ENCODE data around the gene RPL39. TPM values are rescaled to one million over a fixed set of nuclear protein-coding genes. Genes with fewer than 3 reads are reported as not detected.
A peak's percentile ranks its signal among the peaks of the same experiment; 100 is the strongest.
"Not testable (repeated sequence)": the region's sequence is repeated elsewhere in the genome, so short reads cannot be mapped to it uniquely, and the experiment has no call there.

RPL39 gene
- total RNA-seq = 1,000 to 10,000 TPM; 1,432 to 3,550 TPM

DNA sequence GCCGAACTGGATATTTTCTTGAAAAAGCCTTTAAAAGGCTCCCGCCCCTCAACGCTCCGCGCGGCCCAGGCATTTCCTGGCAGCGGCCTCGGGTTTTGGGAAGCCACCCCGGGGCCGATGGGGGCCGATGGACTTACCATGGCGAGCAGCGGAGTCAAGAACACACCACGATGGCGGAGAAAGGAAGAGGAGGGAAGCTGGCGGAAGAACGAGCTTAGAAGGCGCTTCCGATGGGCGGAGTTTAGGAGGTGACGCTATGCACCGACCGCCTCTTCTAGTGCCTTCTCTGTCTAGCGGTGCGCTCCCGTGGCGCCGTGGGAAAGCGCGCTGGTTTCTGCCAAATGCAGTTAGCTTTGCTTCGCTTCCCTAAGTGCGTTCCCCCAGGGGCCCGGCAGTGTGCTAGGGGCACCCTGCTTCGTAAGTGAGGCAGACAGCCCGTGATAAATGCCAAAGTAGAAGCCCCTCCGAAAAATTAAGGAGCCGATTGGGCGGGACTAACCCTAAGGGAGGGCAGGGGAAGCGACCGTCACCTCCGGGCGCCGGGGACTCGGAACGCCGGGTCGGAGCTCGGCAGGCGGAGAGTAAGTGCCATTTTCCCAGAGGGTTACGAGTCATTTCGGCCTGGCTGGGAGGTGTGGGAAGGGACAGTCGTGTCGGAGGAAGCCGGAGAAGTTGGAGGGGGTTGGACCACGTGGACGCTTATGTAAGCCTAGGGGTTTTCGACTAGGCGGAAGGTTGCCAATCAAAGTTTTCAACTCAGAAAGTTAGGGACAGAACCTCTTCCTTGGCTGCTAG, at the start of gene RPL39:
Gene RPL39 (minus strand): TSS at position 194 of the 795 bp plus-strand sequence. CDS start 54 bp downstream, at position 140.
- Histone ChIP-seq H3K4me1 (peaks cover 0 to 15% of the 10 kb centered on the region in 2 donors), H3K36me3 (peaks cover 21% of the 10 kb centered on the region), H3K27ac (peak within 1 kb of the TSS; percentile 93 to 95), H3K4me3 (peak within 1 kb of the TSS; percentile 60 to 67), H3K9me3 (no peaks in the 10 kb centered on the region), H3K27me3 (no peaks in the 10 kb centered on the region)
- DNase-seq (ENCODE audit: low spot score) = peak; percentile 77
- TF ChIP-seq, protein P1, sequence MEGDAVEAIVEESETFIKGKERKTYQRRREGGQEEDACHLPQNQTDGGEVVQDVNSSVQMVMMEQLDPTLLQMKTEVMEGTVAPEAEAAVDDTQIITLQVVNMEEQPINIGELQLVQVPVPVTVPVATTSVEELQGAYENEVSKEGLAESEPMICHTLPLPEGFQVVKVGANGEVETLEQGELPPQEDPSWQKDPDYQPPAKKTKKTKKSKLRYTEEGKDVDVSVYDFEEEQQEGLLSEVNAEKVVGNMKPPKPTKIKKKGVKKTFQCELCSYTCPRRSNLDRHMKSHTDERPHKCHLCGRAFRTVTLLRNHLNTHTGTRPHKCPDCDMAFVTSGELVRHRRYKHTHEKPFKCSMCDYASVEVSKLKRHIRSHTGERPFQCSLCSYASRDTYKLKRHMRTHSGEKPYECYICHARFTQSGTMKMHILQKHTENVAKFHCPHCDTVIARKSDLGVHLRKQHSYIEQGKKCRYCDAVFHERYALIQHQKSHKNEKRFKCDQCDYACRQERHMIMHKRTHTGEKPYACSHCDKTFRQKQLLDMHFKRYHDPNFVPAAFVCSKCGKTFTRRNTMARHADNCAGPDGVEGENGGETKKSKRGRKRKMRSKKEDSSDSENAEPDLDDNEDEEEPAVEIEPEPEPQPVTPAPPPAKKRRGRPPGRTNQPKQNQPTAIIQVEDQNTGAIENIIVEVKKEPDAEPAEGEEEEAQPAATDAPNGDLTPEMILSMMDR (IDR thresholded peaks at IDR 0.05) = no peak

DNA sequence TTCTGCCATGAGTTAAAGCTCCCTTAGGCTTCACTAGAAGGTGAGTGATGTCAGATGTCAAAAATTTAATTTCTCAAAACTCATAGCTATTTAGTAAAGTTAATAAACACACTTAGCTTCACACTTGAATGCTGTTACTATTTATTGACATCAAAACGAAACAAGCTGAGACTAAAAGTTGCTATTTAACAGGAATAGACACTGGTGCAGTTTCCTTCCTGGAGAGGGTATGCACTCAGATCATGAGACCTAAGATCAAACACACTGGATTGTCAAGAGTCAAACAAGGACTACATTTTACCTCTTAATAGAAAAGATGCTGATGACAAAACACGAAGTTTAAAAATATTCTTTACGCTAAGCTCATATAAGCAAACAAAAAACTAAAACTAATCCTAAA, 42.5 kb upstream of the RPL39 start:
- no peaks in the 10 kb centered on the region for H3K4me1 ChIP-seq
- no peaks in the 10 kb centered on the region for H3K27me3 ChIP-seq
- H3K4me3 ChIP-seq = no peak overlapping the region
- TF ChIP-seq, protein P1 (IDR thresholded peaks at IDR 0.05) = no peak
- H3K9me3 ChIP-seq = no peaks in the 10 kb centered on the region
- DNase-seq (ENCODE audit: low spot score) = no peak
- H3K27ac ChIP-seq = no peak overlapping the region
- H3K36me3 ChIP-seq = peaks cover 18% of the 10 kb centered on the region

DNA sequence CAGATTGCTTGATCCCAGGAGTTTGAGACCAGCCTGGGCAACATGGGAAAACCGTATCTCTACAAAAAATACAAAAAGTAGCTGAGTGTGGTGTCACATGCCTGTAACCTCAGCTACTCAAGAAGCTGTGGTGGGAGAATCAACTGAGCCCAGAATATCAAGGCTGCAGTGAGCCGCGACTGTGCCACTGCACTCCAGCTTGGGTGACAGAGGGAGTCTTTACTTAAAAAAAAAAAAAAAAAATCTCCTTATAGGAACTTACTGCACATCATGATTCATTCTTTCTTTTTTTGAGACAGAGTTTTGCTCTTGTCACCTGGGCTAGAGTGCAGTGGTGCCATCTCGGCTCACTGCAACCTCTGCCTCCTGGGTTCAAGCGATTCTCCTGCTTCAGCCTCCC, 37.0 kb upstream of the RPL39 start:
- H3K4me1 ChIP-seq = no peaks in the 10 kb centered on the region
- TF ChIP-seq, protein P1 (IDR thresholded peaks at IDR 0.05) = no peak
- H3K9me3 ChIP-seq = no peaks in the 10 kb centered on the region
- no peak overlapping the region for H3K27ac ChIP-seq
- H3K36me3 ChIP-seq = peaks cover 5% of the 10 kb centered on the region
- no peak for DNase-seq (ENCODE audit: low spot score)
- H3K27me3 ChIP-seq = no peaks in the 10 kb centered on the region
- no peak overlapping the region for H3K4me3 ChIP-seq

DNA sequence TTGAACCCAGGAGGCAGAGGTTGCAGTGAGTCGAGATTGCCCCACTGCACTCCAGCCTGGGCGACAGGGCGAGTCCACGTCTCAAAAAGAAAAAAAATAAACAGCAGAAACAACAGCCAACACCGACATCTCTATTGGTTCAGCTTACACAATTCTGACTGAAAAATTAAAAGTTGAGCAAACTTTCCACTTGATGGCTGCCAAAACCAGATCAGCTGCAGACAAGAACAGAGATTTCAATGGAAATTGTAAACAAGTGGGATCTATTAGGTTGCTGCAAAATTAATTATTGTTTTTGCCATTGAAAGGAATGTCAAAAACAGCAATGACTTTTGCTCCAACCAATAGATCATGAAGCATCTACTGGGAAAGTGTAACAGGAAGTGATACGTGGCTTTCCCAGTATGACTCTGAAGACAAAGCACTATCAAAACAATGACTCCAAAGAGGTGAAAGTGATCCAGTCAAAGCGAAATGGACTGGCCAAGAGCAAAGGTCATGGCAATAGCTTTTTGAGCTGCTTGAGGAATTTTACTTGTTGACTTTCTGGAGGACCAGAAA, 35.0 kb upstream of the RPL39 start:
- no peaks in the 10 kb centered on the region for H3K9me3 ChIP-seq
- no peak overlapping the region for H3K27ac ChIP-seq
- H3K4me3 ChIP-seq = no peak overlapping the region
- no peaks in the 10 kb centered on the region for H3K4me1 ChIP-seq
- H3K27me3 ChIP-seq = no peaks in the 10 kb centered on the region
- TF ChIP-seq, protein P1 (IDR thresholded peaks at IDR 0.05) = no peak
- peaks cover 3% of the 10 kb centered on the region for H3K36me3 ChIP-seq
- no peak for DNase-seq (ENCODE audit: low spot score)

DNA sequence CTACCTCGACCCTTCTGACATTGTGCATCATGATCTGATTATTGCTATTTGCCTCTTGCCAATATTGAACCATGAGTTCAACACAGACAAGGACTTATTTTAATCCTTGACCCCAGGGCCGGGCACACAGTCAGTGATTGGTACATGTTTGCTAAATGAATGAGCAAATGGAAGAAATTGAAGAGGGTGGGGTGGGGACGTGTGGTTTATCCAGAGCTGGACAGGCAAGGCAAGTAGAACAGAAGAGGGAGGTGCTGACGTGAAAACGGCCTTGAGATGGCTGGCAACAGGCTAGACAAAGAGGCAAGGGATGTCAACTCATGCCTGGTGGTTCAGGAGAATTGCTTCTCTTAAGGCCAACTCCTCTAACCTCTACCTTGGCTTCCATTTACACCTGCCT, 32.8 kb upstream of the RPL39 start:
- H3K9me3 ChIP-seq; DNase-seq (ENCODE audit: low spot score); H3K4me1 ChIP-seq; H3K4me3 ChIP-seq; H3K36me3 ChIP-seq; H3K27me3 ChIP-seq; H3K27ac ChIP-seq: not testable (repeated sequence)

DNA sequence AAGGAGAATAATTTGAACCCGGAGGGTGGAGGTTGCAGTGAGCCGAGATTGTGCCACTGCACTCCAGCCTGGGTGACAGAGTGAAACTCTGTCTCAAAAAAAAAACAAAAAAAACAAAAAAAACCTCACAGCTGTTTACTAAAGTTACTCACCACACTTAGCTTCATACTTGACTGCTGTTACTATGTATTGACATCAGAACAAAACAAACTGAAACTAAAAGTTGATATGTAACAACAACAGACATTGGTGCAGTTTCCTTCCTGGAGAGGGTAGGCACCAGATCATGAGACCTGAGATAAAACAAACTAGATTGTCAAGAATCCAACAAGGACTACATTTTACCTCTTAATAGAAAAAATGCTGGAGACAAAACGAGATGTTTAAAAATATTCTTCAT, 30.3 kb upstream of the RPL39 start:
- not testable (repeated sequence) for H3K9me3 ChIP-seq; H3K27ac ChIP-seq; DNase-seq (ENCODE audit: low spot score); H3K27me3 ChIP-seq; H3K4me3 ChIP-seq; H3K4me1 ChIP-seq; H3K36me3 ChIP-seq

Measured in right atrium auricular region (tissue), 2 donors.